Panc1 (cell line): Measurements from ENCODE around the gene PDE4B.

Source experiments
- POLR2AphosphoS5 ChIP-seq: IDR thresholded peaks from 2 replicates; pipeline ENCODE4 v1.6.1; 2012; ENCODE audit warnings: mild to moderate bottlenecking, low read depth, low read length, moderate library complexity
- REST ChIP-seq, 2 experiments: IDR thresholded peaks; 2 replicates each; pipeline ENCODE4 v1.6.1; 2011 to 2012; ENCODE audit warnings: low read depth in 2 of 2, control low read depth in 1 of 2, low read length in 1 of 2, mild to moderate bottlenecking in 1 of 2, moderate library complexity in 1 of 2; ENCODE audit not compliant: insufficient read depth in 1 of 2
- TF ChIP-seq, protein P1 (sequence below): fragments of 450-650 bp; IDR thresholded peaks from 2 replicates; pipeline ENCODE4 v1.5.1; 2017; ENCODE audit warnings: mild to moderate bottlenecking

- TF ChIP-seq, protein P1, sequence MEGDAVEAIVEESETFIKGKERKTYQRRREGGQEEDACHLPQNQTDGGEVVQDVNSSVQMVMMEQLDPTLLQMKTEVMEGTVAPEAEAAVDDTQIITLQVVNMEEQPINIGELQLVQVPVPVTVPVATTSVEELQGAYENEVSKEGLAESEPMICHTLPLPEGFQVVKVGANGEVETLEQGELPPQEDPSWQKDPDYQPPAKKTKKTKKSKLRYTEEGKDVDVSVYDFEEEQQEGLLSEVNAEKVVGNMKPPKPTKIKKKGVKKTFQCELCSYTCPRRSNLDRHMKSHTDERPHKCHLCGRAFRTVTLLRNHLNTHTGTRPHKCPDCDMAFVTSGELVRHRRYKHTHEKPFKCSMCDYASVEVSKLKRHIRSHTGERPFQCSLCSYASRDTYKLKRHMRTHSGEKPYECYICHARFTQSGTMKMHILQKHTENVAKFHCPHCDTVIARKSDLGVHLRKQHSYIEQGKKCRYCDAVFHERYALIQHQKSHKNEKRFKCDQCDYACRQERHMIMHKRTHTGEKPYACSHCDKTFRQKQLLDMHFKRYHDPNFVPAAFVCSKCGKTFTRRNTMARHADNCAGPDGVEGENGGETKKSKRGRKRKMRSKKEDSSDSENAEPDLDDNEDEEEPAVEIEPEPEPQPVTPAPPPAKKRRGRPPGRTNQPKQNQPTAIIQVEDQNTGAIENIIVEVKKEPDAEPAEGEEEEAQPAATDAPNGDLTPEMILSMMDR, result no peak
- TF ChIP-seq POLR2AphosphoS5, result no peak
- TF ChIP-seq REST (IDR thresholded peaks at IDR 0.05; ENCODE audit: insufficient read depth in 1 of 2, low read depth in 2 of 2, low read length in 1 of 2), result no peak
Observed at GRCh38 chr1:65757531-65757930, 35.2 kb upstream of the PDE4B start.
